Measurements from ENCODE around the gene HDAC4.

The HDAC4 gene

DNA sequence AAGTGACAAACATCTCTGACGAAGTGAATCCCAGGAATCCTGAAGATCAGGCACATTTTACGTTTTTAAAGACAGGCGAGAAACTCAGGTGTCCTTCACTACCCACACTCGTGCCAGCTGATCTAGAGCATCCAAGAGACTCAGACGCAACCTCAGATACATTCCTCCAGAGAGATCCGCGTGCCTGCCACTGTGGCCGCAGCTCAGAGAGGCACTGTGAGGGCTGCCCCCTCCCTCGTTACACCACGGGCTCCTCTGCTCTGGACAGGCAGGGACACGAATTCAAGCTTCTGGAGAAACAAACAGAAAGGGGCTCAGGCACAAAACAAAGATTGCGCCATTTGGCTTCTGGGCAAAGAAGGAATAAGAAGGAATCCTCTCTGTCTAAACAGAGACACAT lies 268.0 kb downstream of the HDAC4 start (continued):
- TF ChIP-seq, protein P1, sequence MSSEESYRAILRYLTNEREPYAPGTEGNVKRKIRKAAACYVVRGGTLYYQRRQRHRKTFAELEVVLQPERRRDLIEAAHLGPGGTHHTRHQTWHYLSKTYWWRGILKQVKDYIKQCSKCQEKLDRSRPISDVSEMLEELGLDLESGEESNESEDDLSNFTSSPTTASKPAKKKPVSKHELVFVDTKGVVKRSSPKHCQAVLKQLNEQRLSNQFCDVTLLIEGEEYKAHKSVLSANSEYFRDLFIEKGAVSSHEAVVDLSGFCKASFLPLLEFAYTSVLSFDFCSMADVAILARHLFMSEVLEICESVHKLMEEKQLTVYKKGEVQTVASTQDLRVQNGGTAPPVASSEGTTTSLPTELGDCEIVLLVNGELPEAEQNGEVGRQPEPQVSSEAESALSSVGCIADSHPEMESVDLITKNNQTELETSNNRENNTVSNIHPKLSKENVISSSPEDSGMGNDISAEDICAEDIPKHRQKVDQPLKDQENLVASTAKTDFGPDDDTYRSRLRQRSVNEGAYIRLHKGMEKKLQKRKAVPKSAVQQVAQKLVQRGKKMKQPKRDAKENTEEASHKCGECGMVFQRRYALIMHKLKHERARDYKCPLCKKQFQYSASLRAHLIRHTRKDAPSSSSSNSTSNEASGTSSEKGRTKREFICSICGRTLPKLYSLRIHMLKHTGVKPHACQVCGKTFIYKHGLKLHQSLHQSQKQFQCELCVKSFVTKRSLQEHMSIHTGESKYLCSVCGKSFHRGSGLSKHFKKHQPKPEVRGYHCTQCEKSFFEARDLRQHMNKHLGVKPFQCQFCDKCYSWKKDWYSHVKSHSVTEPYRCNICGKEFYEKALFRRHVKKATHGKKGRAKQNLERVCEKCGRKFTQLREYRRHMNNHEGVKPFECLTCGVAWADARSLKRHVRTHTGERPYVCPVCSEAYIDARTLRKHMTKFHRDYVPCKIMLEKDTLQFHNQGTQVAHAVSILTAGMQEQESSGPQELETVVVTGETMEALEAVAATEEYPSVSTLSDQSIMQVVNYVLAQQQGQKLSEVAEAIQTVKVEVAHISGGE (tag by site-specific recombination; conservative IDR thresholded peaks at IDR 0.05; ENCODE audit: low read depth) = no peak

DNA sequence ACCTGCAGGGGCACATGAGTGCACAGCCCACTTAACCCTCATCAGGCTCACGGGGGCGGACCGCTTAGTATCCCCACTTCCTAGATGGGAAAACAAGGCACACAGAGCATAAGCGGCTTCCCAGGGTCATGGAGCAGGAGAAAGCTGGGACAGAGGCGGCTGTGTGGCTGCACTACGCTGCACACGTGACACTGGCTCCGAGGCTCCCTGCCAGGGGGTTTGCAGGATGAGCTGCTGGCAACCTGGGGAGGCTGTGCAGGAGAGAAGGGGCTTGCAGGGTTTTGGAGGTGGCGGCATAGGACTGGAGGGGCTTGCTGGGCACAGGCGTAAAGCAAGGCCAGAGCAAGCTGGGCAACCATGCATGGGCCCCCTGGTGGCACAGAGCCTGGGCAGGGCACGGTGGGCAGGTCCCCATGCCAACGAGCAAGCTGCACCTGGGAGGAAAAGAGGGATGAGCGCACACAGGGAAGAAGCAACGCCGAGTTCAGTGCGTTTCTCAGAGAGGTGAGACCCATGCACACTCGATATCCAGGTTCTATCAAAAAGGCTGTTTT lies 268.6 kb downstream of the HDAC4 start:
- POLR2A ChIA-PET = no interaction called here
- TF ChIP-seq ZNF558 (tag by site-specific recombination; IDR thresholded peaks at IDR 0.05) (no peak), ZNF2 (tag by site-specific recombination; IDR thresholded peaks at IDR 0.05) (no peak), ZNF571 (tag by site-specific recombination; IDR thresholded peaks at IDR 0.05) (no peak), YY2 (tag by site-specific recombination; IDR thresholded peaks at IDR 0.05) (no peak), ZNF366 (tag by site-specific recombination; conservative IDR thresholded peaks at IDR 0.05) (no peak), ZSCAN23 (tag by site-specific recombination; IDR thresholded peaks at IDR 0.05) (no peak), TCF7L2 (IDR thresholded peaks at IDR 0.05; ENCODE audit: borderline replicate concordance, low read depth, low read length) (no peak), ZIC2 (tag by site-specific recombination; IDR thresholded peaks at IDR 0.05) (no peak)
- CTCF ChIA-PET = no interaction called here
- no peak overlapping the region for H3K4me3 ChIP-seq (ENCODE audit: low read depth, low read length)
- H3K4me1 ChIP-seq (ENCODE audit: control insufficient read depth, insufficient read depth, low read length) = no peaks in the 10 kb centered on the region
- H3K9me3 ChIP-seq (ENCODE audit: control insufficient read depth, insufficient read depth, low read depth, low read length) = no peaks in the 10 kb centered on the region
- peaks cover 0 to 36% of the 10 kb centered on the region in 2 experiments; a peak in 1 of 3 replicates for H3K36me3 ChIP-seq (ENCODE audit: control insufficient read depth in 2 of 2, insufficient read depth in 1 of 2, low read length in 2 of 2)
- H3K27ac ChIP-seq (ENCODE audit: extremely low read depth, low read depth, low read length) = no peak overlapping the region

DNA sequence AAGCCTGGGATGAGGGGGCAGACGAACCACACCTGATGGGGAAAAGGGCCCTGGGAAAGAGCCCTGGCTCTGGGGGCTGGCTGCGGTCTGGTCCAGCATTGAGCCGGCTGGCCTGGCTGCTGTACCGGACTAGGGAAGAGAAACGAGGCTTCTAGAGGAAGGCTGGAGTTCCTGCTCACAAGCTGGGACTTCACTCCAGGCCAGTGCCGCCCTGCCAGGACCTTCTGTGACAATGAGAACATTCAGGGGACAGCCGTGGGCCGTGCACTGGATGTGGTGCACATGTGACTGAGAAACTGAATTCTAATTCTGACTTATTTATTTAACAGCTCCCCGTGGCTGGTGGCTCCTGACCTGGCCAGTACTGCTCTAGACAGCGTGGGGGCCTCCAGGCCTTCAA lies 269.3 kb downstream of the HDAC4 start:
- H3K4me3 ChIP-seq (ENCODE audit: low read depth, low read length) = no peak overlapping the region
- H3K27ac ChIP-seq (ENCODE audit: extremely low read depth, low read depth, low read length) = no peak overlapping the region
- POLR2A ChIA-PET = no interaction called here
- H3K4me1 ChIP-seq (ENCODE audit: control insufficient read depth, insufficient read depth, low read length) = no peaks in the 10 kb centered on the region
- no peaks in the 10 kb centered on the region for H3K9me3 ChIP-seq (ENCODE audit: control insufficient read depth, insufficient read depth, low read depth, low read length)
- CTCF ChIA-PET = no interaction called here
- peaks cover 0 to 36% of the 10 kb centered on the region in 2 experiments; a peak in 1 of 3 replicates for H3K36me3 ChIP-seq (ENCODE audit: control insufficient read depth in 2 of 2, insufficient read depth in 1 of 2, low read length in 2 of 2)
- TF ChIP-seq GLIS2 (tag by site-specific recombination; IDR thresholded peaks at IDR 0.05) = no peak

DNA sequence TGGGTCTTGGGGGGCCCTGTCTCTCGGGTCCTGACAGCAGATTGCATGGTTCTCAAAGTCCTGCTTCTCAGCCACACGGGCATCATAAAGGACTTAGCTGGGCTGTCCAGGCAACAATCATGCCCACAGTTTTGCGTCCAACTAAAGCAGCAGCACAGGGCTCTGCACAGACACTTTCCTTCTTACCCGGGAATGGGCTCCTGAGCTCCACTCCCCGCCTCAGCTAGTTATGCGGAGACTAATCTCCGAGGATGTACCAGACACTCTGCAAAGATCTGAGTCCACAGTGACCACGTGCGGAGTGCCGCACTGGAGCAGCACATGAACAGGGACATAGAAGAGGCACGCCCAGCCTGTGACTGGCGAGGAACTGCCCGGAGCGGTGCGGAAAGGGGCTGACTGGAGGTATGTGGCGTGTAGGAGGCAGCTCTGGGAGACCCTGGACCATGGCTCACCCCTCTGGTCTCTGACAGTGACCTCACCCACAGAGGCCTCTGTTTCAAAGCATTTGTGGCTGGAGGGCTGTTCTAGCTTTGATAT lies 270.0 kb downstream of the HDAC4 start:
- no peak overlapping the region for H3K4me3 ChIP-seq (ENCODE audit: low read depth, low read length)
- no peaks in the 10 kb centered on the region for H3K9me3 ChIP-seq (ENCODE audit: control insufficient read depth, insufficient read depth, low read depth, low read length)
- no peak overlapping the region for H3K27ac ChIP-seq (ENCODE audit: extremely low read depth, low read depth, low read length)
- CTCF ChIA-PET = no interaction called here
- POLR2A ChIA-PET = no interaction called here
- peaks cover 0 to 36% of the 10 kb centered on the region in 2 experiments; a peak in 1 of 3 replicates for H3K36me3 ChIP-seq (ENCODE audit: control insufficient read depth in 2 of 2, insufficient read depth in 1 of 2, low read length in 2 of 2)
- H3K4me1 ChIP-seq (ENCODE audit: control insufficient read depth, insufficient read depth, low read length) = no peaks in the 10 kb centered on the region
- TF ChIP-seq FEZF1 (tag by site-specific recombination; IDR thresholded peaks at IDR 0.05) = no peak
- TF ChIP-seq, protein P2, sequence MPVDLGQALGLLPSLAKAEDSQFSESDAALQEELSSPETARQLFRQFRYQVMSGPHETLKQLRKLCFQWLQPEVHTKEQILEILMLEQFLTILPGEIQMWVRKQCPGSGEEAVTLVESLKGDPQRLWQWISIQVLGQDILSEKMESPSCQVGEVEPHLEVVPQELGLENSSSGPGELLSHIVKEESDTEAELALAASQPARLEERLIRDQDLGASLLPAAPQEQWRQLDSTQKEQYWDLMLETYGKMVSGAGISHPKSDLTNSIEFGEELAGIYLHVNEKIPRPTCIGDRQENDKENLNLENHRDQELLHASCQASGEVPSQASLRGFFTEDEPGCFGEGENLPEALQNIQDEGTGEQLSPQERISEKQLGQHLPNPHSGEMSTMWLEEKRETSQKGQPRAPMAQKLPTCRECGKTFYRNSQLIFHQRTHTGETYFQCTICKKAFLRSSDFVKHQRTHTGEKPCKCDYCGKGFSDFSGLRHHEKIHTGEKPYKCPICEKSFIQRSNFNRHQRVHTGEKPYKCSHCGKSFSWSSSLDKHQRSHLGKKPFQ (tag by site-specific recombination; IDR thresholded peaks at IDR 0.05) = no peak
- TF ChIP-seq ZNF391 (tag by site-specific recombination; IDR thresholded peaks at IDR 0.05; ENCODE audit: borderline replicate concordance, low read depth) = no peak
- TF ChIP-seq, protein P3, sequence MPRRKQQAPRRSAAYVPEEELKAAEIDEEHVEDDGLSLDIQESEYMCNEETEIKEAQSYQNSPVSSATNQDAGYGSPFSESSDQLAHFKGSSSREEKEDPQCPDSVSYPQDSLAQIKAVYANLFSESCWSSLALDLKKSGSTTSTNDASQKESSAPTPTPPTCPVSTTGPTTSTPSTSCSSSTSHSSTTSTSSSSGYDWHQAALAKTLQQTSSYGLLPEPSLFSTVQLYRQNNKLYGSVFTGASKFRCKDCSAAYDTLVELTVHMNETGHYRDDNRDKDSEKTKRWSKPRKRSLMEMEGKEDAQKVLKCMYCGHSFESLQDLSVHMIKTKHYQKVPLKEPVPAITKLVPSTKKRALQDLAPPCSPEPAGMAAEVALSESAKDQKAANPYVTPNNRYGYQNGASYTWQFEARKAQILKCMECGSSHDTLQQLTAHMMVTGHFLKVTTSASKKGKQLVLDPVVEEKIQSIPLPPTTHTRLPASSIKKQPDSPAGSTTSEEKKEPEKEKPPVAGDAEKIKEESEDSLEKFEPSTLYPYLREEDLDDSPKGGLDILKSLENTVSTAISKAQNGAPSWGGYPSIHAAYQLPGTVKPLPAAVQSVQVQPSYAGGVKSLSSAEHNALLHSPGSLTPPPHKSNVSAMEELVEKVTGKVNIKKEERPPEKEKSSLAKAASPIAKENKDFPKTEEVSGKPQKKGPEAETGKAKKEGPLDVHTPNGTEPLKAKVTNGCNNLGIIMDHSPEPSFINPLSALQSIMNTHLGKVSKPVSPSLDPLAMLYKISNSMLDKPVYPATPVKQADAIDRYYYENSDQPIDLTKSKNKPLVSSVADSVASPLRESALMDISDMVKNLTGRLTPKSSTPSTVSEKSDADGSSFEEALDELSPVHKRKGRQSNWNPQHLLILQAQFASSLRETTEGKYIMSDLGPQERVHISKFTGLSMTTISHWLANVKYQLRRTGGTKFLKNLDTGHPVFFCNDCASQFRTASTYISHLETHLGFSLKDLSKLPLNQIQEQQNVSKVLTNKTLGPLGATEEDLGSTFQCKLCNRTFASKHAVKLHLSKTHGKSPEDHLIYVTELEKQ (tag by site-specific recombination; IDR thresholded peaks at IDR 0.05; ENCODE audit: borderline replicate concordance) = no peak
- TF ChIP-seq OSR2 (tag by site-specific recombination; IDR thresholded peaks at IDR 0.05) = no peak
- TF ChIP-seq, protein P4, sequence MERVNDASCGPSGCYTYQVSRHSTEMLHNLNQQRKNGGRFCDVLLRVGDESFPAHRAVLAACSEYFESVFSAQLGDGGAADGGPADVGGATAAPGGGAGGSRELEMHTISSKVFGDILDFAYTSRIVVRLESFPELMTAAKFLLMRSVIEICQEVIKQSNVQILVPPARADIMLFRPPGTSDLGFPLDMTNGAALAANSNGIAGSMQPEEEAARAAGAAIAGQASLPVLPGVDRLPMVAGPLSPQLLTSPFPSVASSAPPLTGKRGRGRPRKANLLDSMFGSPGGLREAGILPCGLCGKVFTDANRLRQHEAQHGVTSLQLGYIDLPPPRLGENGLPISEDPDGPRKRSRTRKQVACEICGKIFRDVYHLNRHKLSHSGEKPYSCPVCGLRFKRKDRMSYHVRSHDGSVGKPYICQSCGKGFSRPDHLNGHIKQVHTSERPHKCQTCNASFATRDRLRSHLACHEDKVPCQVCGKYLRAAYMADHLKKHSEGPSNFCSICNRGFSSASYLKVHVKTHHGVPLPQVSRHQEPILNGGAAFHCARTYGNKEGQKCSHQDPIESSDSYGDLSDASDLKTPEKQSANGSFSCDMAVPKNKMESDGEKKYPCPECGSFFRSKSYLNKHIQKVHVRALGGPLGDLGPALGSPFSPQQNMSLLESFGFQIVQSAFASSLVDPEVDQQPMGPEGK (tag by site-specific recombination; IDR thresholded peaks at IDR 0.05) = no peak
- no peak for TF ChIP-seq ZNF791 (tag by site-specific recombination; IDR thresholded peaks at IDR 0.05)
- no peak for TF ChIP-seq ZNF335 (tag by site-specific recombination; conservative IDR thresholded peaks at IDR 0.05)
